Measurements from ENCODE around the gene TPRA1. TPM values are rescaled to one million over a fixed set of nuclear protein-coding genes. Genes with fewer than 3 reads are reported as not detected.

The TPRA1 gene
- 18.6 TPM for total RNA-seq

GRCh38 chr3:127590593-127591465, at the start of gene TPRA1:
Gene TPRA1, minus strand, starts transcription at chr3:127590733. Its CDS starts 10,587 bp downstream, at chr3:127580146.
- DNase-seq: peak; percentile 90

- no peak for DNase-seq
Observed at GRCh38 chr3:127640042-127640355, 49.5 kb upstream of the TPRA1 start.

DNA sequence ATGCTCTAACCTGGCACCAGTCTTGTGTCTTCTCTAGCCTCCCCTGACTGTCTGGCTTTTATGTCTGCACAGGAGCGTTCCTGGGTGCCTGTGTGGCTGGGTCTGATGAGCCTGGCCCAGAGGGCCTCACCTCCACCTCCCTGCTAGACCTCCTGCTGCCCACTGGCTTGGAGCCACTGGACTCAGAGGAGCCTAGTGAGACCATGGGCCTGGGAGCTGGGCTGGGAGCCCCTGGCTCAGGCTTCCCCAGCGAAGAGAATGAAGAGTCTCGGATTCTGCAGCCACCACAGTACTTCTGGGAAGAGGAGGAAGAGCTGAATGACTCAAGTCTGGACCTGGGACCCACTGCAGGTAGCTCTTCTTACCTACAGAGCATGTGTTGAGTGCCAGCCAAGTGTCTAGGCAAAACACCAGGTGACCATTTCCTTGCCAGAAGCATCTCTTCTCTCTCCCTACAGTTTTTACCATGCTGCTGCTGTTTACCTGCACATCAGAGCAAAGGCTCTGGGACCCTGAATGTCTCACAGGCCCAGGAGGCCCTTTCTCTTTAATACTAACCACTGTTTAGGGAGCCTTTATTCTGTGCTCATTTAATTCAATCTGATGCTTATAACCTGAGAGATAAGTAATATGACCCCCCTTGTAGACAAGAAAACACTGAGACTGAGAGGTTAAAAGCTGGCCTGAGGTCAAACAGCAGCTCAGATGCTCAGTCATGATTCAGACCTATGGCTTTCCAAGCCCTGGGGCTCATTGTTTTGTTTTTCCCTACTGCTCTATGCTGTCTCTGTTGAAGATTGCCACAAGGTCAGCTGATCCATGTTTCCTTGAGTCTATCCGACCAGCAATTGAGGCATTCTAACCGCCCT, 48.9 kb upstream of the TPRA1 start:
- DNase-seq: no peak

DNA sequence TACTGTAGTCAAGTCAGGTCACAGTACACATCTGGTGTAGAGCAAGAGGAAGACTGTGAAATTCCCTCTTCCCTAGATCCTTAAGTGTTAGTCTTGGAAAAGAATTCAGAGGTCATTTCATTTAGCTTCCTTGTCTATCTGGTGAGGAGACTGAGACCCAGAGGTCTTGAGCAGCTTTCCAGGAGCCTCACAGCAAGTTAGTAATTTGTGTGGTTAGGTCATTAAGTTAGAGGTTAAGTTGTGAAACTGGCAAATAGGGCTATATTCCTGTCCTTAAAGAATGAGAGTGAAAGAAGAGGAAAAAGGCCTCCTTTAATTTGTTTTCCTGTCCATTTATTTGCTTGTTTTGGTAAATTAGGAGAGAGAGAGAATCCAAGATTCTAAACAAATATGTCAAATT, 47.4 kb upstream of the TPRA1 start:
- DNase-seq: no peak

DNA sequence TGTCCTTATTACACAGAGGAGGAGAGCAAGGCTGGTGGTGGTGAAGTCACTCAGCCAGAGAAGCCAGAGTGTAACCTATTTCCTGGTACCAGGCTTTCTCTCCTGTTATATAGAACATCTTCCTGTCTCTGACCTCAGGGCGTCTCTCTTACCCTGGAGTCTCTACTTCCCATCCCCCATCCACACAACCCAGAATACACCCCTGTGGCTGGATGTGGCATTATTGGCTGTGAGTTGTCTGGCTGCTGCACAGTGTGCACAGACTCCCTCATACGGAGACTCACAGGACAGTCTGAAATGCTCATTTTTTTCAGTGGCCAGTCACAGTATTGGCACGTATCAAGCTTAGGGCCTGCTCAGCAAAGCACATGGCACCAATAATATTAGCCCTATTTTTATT, 47.0 kb upstream of the TPRA1 start:
- no peak for DNase-seq

- no peak for DNase-seq
Observed at GRCh38 chr3:127634653-127635052, 44.1 kb upstream of the TPRA1 start.

DNA sequence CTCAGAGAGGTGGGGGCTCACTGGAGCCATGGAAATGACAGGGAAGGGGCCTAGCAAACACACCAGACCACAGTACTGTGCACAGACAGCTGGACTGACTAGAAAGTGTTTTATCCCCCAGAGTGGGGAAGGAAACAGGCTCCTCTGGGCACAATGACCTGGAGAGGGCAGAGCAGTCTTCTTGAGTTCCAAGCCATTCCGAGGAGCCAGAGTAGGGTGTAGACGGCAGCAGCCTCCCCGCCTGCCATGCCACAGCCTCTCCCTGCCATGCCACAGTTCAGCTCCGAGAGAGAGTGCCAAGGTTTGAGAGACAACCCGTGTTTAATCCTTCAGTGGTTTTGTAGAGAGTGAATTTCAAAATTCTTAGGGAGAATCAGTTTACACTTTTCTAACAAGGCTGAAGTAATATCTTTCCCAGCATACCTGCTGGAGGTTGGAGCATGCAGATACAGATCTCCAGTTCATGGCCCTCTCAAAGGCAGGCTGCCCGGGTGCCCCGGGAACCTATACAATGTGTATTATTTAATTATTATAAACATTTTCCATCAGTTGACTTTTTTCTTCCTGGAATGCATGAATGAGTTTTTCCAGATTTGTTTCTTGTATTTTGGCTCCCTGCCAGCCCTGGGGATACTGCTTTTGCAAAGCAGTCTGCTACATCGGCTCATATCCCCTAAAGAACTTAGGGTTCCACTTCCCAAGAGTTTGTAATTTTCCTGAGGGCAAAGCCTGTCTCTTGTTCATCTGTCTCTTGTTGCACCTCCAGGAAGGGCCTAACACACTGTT, 41.7 kb upstream of the TPRA1 start:
- no peak for DNase-seq

DNA sequence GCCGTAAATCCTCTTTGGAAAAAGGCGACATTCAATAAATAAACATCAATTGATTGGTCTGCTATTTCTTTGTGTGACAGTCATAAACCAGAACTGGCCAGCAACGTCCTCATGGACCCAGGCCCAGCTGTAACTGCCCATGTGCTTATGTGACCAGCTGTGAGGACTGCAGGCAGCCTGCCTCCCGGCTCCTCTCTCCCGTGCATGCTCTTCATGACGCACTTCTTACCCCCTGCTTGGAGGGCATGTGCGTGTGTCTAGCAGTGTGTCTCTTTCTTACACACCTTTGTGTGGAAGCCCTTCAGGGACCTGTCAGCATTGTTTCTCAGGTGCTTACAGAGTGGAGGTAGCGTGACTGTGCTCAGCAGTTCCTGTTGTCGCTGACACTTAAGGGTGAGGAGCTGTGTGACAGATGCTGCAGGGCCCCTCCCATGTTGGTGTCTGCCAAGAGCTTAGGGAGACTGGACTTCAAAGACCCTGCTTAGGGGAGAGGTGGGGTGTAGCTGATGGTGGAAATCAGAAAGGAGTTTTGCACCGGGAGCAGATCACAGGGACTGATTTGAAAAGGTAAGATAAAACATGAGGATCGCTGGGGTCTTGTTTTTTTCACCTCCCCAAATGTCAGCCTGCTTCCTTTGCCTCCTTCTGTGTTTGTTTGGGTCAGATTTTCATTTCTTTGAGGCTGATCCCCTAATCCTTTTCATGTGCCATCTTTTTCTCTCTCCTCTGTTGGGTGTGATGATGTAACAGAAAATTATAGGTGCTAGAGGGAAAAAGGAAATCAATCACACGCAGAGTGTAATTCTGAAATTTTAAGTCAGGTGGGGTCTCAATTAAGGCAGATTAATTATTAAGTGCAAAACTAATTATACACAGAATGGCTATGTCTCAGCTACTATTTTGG, 40.5 kb upstream of the TPRA1 start:
- no peak for DNase-seq

DNA sequence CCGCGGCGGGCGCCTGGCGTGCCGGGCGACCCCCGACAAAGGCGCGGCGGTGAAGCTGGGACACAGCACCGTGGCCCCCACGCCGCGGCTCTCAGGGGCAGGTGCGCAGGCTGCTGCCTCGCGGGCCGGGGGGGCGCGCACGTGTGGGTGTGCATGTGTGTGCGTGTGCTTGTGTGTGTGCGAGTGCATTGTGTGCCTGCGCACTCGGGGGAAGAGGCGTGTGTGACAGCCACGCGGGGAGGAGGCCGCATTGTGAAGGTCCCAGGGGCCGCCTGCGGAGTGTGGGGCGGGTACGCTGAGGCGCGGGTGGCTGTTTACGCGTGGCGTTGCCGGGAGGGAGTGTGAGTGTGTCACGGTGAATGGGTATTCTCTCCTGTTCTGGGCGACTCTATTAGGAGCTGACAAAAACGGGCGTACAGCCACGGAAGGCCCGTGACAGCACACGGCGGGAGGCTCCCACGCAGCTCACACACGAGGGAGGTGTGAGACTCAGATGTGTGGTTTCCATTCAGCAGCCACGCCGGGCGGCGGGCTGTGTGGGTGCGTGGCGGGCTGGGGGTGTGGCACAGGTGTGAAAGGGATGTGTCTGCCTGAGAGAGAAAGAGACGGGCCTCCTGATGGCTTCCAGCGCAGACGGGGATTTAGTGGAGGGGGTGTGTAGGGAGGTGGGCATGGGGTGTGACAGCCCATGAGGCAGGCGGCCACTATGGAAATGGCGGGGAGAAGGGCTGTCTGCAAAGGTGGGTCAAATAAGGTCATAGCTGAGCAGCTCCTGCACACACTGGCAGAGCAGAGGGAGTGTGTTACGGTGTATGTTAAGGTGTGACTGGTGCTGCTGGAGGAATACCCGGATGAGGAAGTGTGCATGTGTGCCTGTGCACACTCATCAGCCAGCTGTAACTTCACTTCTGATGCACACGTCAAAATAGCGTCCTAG, 39.2 kb upstream of the TPRA1 start:
- peak; percentile 25 for DNase-seq

DNA sequence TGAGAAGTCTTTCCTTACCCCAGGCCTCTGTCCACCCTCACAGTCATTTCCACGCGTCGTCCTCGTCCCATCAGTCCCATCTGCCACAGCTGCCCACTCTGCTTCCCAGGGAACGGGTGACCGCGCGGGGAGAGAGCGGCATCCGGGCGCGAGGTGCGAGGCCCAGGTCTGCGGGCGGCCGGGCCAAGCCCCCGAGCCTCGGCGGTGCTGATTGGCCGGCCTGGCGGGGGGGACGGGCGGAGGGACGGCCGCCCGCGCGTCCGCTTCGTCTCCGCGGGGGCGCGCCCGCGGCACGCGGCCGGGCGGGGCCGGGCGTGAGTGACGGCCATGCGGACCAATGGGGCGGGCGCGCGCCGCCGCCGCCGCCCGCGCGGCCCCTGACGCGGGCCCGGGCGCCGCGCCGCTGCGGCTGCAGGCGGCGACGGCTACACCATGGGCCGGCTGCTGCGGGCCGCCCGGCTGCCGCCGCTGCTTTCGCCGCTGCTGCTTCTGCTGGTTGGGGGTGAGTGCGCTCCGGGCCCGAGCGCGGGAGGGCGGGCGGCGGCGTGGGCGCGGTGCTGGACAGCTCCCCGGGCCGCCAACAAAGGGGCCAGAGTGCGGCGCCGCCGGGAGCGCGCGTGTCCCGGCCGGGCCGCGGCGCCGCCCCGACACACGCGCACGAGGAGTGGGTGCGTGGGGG, 38.4 kb upstream of the TPRA1 start, which contains the start of gene PODXL2:
Gene PODXL2, plus strand, starts transcription at position 398 of the 679 bp plus-strand sequence. Its CDS starts 35 bp downstream, at position 433.
- peak; percentile 41 for DNase-seq

DNA sequence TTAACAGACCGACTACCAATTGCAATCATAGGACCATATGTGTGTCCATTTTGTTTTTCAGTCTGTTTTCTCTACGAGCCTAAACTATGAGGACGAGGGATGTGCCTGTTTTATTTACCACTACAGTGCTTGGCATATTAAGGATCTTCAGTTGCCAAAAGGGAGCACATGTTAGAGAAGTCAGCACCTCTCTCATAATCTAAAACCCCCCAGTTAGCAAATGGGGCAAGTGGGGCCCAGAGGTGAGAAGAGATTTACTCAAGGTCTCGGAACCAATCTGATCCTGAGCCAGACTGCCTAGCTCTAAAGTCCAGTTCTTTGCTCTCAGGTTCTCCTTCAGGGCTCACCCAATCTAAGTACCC, 37.9 kb upstream of the TPRA1 start:
- no peak for DNase-seq

DNA sequence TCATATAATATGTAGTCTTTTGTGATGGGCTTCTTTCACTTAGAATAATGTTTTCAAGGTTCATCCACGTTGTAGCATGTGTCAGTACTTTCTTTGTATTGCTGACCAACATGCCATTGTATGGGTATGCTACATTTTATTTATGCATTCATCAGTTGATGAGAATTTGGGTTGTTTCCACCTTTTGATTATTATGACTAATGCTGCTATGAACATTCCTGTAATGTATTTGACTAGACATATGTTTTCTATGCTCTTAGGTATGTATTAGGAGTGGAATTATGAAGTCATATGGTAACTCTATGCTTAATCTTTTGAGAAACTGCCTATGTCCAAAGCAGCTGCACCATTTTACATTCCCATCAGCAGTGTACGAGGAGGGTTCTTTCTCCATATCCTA, 35.3 kb upstream of the TPRA1 start:
- DNase-seq: no peak

GRCh38 chr3:127624063-127624462, 33.5 kb upstream of the TPRA1 start:
- no peak for DNase-seq

DNA sequence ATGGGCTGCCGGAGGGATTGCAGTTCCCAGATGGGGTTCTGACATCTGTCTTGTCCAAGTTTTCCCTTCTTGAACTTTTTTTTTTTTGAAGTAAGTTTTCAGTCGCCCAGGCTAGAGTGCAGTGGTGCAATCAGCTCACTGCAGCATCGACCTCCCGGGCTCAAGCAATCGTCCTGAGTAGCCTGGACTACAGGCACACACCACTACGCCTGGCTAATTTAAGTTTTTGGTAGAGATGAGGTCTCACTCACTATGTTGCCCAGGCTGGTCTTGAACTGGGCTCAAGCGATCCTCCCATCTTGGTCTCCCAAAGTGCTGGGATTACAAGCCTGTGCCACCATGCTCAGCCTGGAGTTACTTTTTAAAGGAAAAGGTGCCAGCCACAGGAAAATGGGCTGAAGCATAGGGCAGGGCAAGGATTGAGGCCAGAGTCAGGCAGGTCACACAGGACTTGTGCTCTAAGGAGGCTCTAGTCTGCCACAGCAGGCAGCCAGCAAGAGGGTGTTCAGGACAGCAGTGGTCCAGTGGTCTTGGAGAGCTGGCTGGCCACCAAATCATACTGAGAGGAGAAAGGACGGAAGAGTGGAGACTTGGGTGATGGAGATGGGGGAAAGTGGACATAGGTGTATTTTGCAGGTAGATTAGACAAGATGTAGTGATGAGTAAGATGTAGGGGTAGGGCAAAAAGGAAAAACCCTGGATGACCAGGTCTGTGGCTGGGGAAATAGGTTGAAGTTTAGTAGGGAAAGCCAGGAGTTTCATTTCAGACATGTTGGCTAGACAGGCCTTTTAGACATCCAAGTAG, 32.4 kb upstream of the TPRA1 start:
- DNase-seq: no peak

DNA sequence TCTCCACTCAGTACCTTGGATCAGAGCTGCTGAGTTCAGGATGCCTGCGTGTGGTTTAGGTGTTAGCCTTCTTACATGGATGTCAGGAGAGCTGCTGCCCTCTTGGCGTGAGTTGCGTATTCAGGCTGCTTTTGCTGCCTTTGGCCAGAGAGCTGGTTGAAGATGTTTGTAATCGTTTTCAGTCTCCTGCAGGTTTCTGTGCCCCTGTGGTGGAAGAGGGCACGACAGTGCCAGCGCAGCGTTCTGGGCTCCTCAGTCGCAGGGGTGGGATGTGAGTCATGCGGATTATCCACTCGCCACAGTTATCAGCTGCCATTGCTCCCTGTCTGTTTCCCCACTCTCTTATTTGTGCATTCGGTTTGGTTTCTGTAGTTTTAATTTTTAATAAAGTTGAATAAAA, 31.5 kb upstream of the TPRA1 start:
- DNase-seq: no peak

DNA sequence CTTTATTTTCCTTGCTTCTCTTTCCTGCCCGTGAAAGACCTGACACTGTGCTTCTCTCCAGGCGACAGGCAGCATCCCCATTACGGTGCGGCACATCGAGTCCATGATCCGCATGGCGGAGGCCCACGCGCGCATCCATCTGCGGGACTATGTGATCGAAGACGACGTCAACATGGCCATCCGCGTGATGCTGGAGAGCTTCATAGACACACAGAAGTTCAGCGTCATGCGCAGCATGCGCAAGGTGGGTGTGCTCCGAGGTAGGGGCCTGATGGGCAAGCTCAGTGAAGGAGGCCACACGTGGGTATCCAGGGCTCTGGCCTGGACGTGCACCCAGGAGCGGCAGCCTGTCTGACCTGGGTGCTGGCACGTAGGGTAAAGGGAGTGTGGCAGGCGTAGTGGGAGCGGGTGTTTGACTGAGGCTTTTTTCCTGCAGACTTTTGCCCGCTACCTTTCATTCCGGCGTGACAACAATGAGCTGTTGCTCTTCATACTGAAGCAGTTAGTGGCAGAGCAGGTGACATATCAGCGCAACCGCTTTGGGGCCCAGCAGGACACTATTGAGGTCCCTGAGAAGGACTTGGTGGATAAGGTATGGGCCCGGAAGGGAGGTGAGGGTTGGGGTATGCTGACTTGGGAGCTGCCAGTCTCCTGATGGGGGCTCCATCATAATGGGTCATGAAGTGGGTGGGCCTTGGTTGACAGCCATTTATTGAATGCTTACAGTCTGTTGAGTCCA, 30.3 kb upstream of the TPRA1 start:
- no peak for DNase-seq

GRCh38 chr3:127618891-127619290, 28.4 kb upstream of the TPRA1 start:
- DNase-seq: no peak

Measured in occipital lobe (tissue), 2 donors.